Suprapubic skin (tissue), 4 donors: ENCODE measurements around the gene KCNJ6. TPM values are rescaled to one million over a fixed set of nuclear protein-coding genes. Genes with fewer than 3 reads are reported as not detected.

Experiments used
- DNase-seq, 2 donors: peaks; one replicate each; pipeline ENCODE4 v3.0.0-alpha.2; 2019; ENCODE audit warnings: low spot score in 2 of 2
- H3K27ac ChIP-seq: fragments of 200-600 bp; sonication (generic); one replicate; pipeline ENCODE4 v1.5.1; 2019
- H3K27me3 ChIP-seq: fragments of 200-600 bp; sonication (generic); one replicate; pipeline ENCODE4 v1.5.1; 2019
- H3K36me3 ChIP-seq: fragments of 200-600 bp; sonication (generic); one replicate; pipeline ENCODE4 v1.5.1; 2019
- H3K4me1 ChIP-seq: fragments of 200-600 bp; sonication (generic); one replicate; pipeline ENCODE4 v1.5.1; 2019
- H3K4me3 ChIP-seq: fragments of 200-600 bp; sonication (generic); one replicate; pipeline ENCODE4 v1.5.1; 2019; ENCODE audit warnings: mild to moderate bottlenecking
- H3K9me3 ChIP-seq: fragments of 200-600 bp; sonication (generic); one replicate; pipeline ENCODE4 v1.5.1; 2019
- CTCF ChIP-seq, 2 donors: fragments of 200-600 bp in 1 of 2; fragments of 450-650 bp in 1 of 2; sonication (generic) in 1 of 2; IDR thresholded peaks; one replicate each; pipeline ENCODE4 v1.5.1; 2016 to 2019; ENCODE audit warnings: antibody characterized with exemption in 2 of 2, mild to moderate bottlenecking in 1 of 2, moderate library complexity in 1 of 2
- EP300 ChIP-seq: sonication (generic); formaldehyde crosslinking; IDR thresholded peaks from one replicate; pipeline ENCODE4 v1.6.1; 2017; ENCODE audit warnings: antibody characterized with exemption
- POLR2A ChIP-seq, 2 donors: fragments of 450-650 bp; IDR thresholded peaks; one replicate each; pipeline ENCODE4 v1.6.1; 2017; ENCODE audit warnings: antibody characterized with exemption in 2 of 2, mild to moderate bottlenecking in 2 of 2, moderate library complexity in 2 of 2
- POLR2AphosphoS5 ChIP-seq, 3 donors: sonication (generic); formaldehyde crosslinking; IDR thresholded peaks; one replicate each; pipeline ENCODE4 v1.6.1; 2017; ENCODE audit warnings: antibody characterized with exemption in 3 of 3
- WGBS: methylation state at CpG from one replicate; pipeline ENCODE4 v1.1.5; 2018; 5-methylcytosine and 5-hydroxymethylcytosine counted together
- total RNA-seq, 4 donors: library from RNA; depleted of rRNA; stranded (reverse); fragments of >200 nt; gene quantifications; one replicate each; pipeline ENCODE4 v1.1.0, GENCODE V29; 2016

The KCNJ6 gene
- total RNA-seq, 4 donors from 2014 or later: not detected

GRCh38 chr21:37758982-37759381 lies 157.3 kb downstream of the KCNJ6 start:
- DNase-seq: no peak
- H3K27ac ChIP-seq: no peak overlapping the region

GRCh38 chr21:37757606-37758376 lies 158.5 kb downstream of the KCNJ6 start:
- 61% methylated on average over 11 of the region's 11 CpGs for WGBS
- H3K36me3 ChIP-seq: no peaks in the 10 kb centered on the region
- H3K27me3 ChIP-seq: peaks cover 5% of the 10 kb centered on the region
- H3K9me3 ChIP-seq: no peaks in the 10 kb centered on the region
- H3K4me3 ChIP-seq: no peak overlapping the region
- no peak overlapping the region for H3K27ac ChIP-seq
- no peak for TF ChIP-seq POLR2AphosphoS5 (IDR thresholded peaks at IDR 0.05)
- no peak for TF ChIP-seq EP300
- TF ChIP-seq CTCF (IDR thresholded peaks at IDR 0.05): no peak
- TF ChIP-seq POLR2A (IDR thresholded peaks at IDR 0.05): no peak
- H3K4me1 ChIP-seq: no peaks in the 10 kb centered on the region
- DNase-seq: no peak

More at GRCh38 chr21:37758982-37759381, 157.3 kb downstream of the KCNJ6 start:
- Histone ChIP-seq H3K4me3 (no peak overlapping the region), H3K27me3 (peaks cover 3% of the 10 kb centered on the region), H3K4me1 (no peaks in the 10 kb centered on the region), H3K36me3 (no peaks in the 10 kb centered on the region), H3K9me3 (no peaks in the 10 kb centered on the region)
- WGBS: 58% methylated on average over 6 of the region's 7 CpGs
- no peak for TF ChIP-seq POLR2A (IDR thresholded peaks at IDR 0.05)
- TF ChIP-seq POLR2AphosphoS5 (IDR thresholded peaks at IDR 0.05): no peak
- TF ChIP-seq CTCF (IDR thresholded peaks at IDR 0.05): no peak
- TF ChIP-seq EP300: no peak

GRCh38 chr21:37753122-37753599 lies 163.1 kb downstream of the KCNJ6 start:
- no peaks in the 10 kb centered on the region for H3K4me1 ChIP-seq
- WGBS: 81% methylated on average over 12 of the region's 12 CpGs
- no peaks in the 10 kb centered on the region for H3K36me3 ChIP-seq
- H3K27me3 ChIP-seq: peaks cover 7% of the 10 kb centered on the region
- H3K27ac ChIP-seq: no peak overlapping the region
- TF ChIP-seq POLR2AphosphoS5 (IDR thresholded peaks at IDR 0.05) (no peak), POLR2A (IDR thresholded peaks at IDR 0.05) (no peak), CTCF (IDR thresholded peaks at IDR 0.05) (no peak), EP300 (no peak)
- DNase-seq: no peak
- no peaks in the 10 kb centered on the region for H3K9me3 ChIP-seq
- H3K4me3 ChIP-seq: no peak overlapping the region

- WGBS: 67% methylated on average over 10 of the region's 10 CpGs
- no peaks in the 10 kb centered on the region for H3K9me3 ChIP-seq
- H3K27me3 ChIP-seq: peaks cover 7% of the 10 kb centered on the region
- DNase-seq: no peak
- no peaks in the 10 kb centered on the region for H3K36me3 ChIP-seq
- no peak overlapping the region for H3K27ac ChIP-seq
- H3K4me1 ChIP-seq: no peaks in the 10 kb centered on the region
- no peak overlapping the region for H3K4me3 ChIP-seq
- TF ChIP-seq CTCF (IDR thresholded peaks at IDR 0.05): no peak
- TF ChIP-seq POLR2AphosphoS5 (IDR thresholded peaks at IDR 0.05): no peak
- TF ChIP-seq POLR2A (IDR thresholded peaks at IDR 0.05): no peak
- no peak for TF ChIP-seq EP300
Observed at GRCh38 chr21:37751268-37751975, 164.8 kb downstream of the KCNJ6 start.

GRCh38 chr21:37749132-37749531 lies 167.1 kb downstream of the KCNJ6 start:
- TF ChIP-seq POLR2A (IDR thresholded peaks at IDR 0.05) (no peak), EP300 (no peak), CTCF (IDR thresholded peaks at IDR 0.05) (no peak), POLR2AphosphoS5 (IDR thresholded peaks at IDR 0.05) (no peak)

More at GRCh38 chr21:37749132-37749531, 167.1 kb downstream of the KCNJ6 start:
- no peaks in the 10 kb centered on the region for H3K9me3 ChIP-seq
- 59% methylated on average over 9 of the region's 9 CpGs for WGBS
- H3K4me3 ChIP-seq: no peak overlapping the region
- no peak overlapping the region for H3K27ac ChIP-seq
- no peak for DNase-seq
- H3K27me3 ChIP-seq: peaks cover 7% of the 10 kb centered on the region
- no peaks in the 10 kb centered on the region for H3K36me3 ChIP-seq
- H3K4me1 ChIP-seq: no peaks in the 10 kb centered on the region
